Fibroblast of upper back skin (primary cell): ENCODE data around the gene INTS1.
A peak's percentile ranks its signal among the peaks of the same experiment; 100 is the strongest.
"Not testable (repeated sequence)": the region's sequence is repeated elsewhere in the genome, so short reads cannot be mapped to it uniquely, and the experiment has no call there.

Experiments
- DNase-seq: peaks from one replicate; pipeline ENCODE4 v3.0.0-alpha.2; 2013

Gene INTS1

GRCh38 chr7:1531263-1531978, 27.2 kb upstream of the INTS1 start:
- DNase-seq = no peak

GRCh38 chr7:1530946-1531262, 26.7 kb upstream of the INTS1 start:
- DNase-seq = no peak

GRCh38 chr7:1529383-1530116, 25.4 kb upstream of the INTS1 start:
- DNase-seq = no peak

- no peak for DNase-seq
These were observed 22.1 kb upstream of the INTS1 start for GRCh38 chr7:1526271-1526754.

GRCh38 chr7:1525409-1525808, 21.2 kb upstream of the INTS1 start:
- DNase-seq = no peak

GRCh38 chr7:1523844-1524243, 19.7 kb upstream of the INTS1 start:
- DNase-seq = no peak

- no peak for DNase-seq
These were observed 19.0 kb upstream of the INTS1 start for GRCh38 chr7:1523208-1523607.

GRCh38 chr7:1521456-1521855, 17.3 kb upstream of the INTS1 start:
- DNase-seq = no peak

- DNase-seq = no peak
These were observed 16.5 kb upstream of the INTS1 start for GRCh38 chr7:1520539-1521234.

GRCh38 chr7:1519322-1519922, 15.2 kb upstream of the INTS1 start:
- not testable (repeated sequence) for DNase-seq

- DNase-seq = no peak
These were observed 12.5 kb upstream of the INTS1 start for GRCh38 chr7:1516586-1517251.

- not testable (repeated sequence) for DNase-seq
These were observed 11.3 kb upstream of the INTS1 start for GRCh38 chr7:1515509-1515967.

GRCh38 chr7:1514995-1515401, 10.8 kb upstream of the INTS1 start:
- no peak for DNase-seq

GRCh38 chr7:1514407-1514806, 10.2 kb upstream of the INTS1 start:
- DNase-seq = no peak

GRCh38 chr7:1513657-1514095, 9.5 kb upstream of the INTS1 start:
- no peak for DNase-seq

GRCh38 chr7:1512781-1513656, 8.8 kb upstream of the INTS1 start:
- DNase-seq = peak; percentile 30

GRCh38 chr7:1511444-1512422, 7.5 kb upstream of the INTS1 start:
- no peak for DNase-seq

GRCh38 chr7:1510780-1511154, 6.6 kb upstream of the INTS1 start:
- DNase-seq = no peak

- DNase-seq = no peak
These were observed 5.0 kb upstream of the INTS1 start for GRCh38 chr7:1509226-1509625.

GRCh38 chr7:1508277-1508758, 4.1 kb upstream of the INTS1 start:
- no peak for DNase-seq
